CD4-positive, alpha-beta T cell (primary cell): ENCODE measurements around the gene DRC3. TPM values are rescaled to one million over a fixed set of nuclear protein-coding genes. Genes with fewer than 3 reads are reported as not detected.

ENCODE experiments used
- ATAC-seq: fragments of 200-7000 bp; cut with Tn5 transposase; one replicate; pipeline ENCODE4 v1.10.0; 2022; ENCODE audit warnings: mild to moderate bottlenecking; ENCODE audit not compliant: poor library complexity
- CTCF ChIA-PET: fragments of 350-600 bp; sonication (Branson Sonifier 250); formaldehyde crosslinking; loops from one replicate; lab custom pipeline; 2021; ENCODE audit warnings: antibody characterized with exemption, inconsistent platforms; lab: Charles Lee
- POLR2A ChIA-PET: fragments of 350-600 bp; sonication (Branson Sonifier 250); formaldehyde crosslinking; loops from one replicate; lab custom pipeline; 2021; ENCODE audit warnings: antibody characterized with exemption, inconsistent platforms; lab: Charles Lee
- DNase-seq, 14 experiments: peaks; one replicate each; pipeline ENCODE4 v3.0.0-alpha.2; 2013 to 2020; ENCODE audit warnings: mixed read lengths in 2 of 14
- H3K27ac ChIP-seq, 2 donors: one replicate each; pipeline versions ENCODE4 v1.5.1 to v1.7.0; 2013; ENCODE audit warnings: low read length in 2 of 2, low read depth in 1 of 2, mild to moderate bottlenecking in 1 of 2
- H3K27me3 ChIP-seq, 2 experiments: 1 replicate in 1 of 2; 2 replicates in 1 of 2; pipeline versions ENCODE4 v1.6.1 to v1.7.0; 2013; ENCODE audit warnings: low read length in 2 of 2, control low read depth in 1 of 2, mild to moderate bottlenecking in 1 of 2, moderate library complexity in 1 of 2; ENCODE audit not compliant: insufficient read depth in 2 of 2, control insufficient read depth in 1 of 2
- H3K36me3 ChIP-seq: one replicate; pipeline ENCODE4 v1.6.1; 2013; ENCODE audit warnings: low read length, control low read depth; ENCODE audit not compliant: insufficient read depth
- H3K4me1 ChIP-seq: one replicate; pipeline ENCODE4 v1.6.1; 2013; ENCODE audit warnings: low read length, control low read depth; ENCODE audit not compliant: insufficient read depth
- H3K4me3 ChIP-seq: one replicate; pipeline ENCODE4 v1.5.1; 2013; ENCODE audit warnings: mild to moderate bottlenecking, low read length, moderate library complexity
- H3K9me3 ChIP-seq, 2 experiments: 1 replicate in 1 of 2; 2 replicates in 1 of 2; pipeline versions ENCODE4 v1.6.1 to v1.7.0; 2013; ENCODE audit warnings: low read length in 2 of 2, mild to moderate bottlenecking in 2 of 2, control low read depth in 1 of 2, moderate library complexity in 1 of 2; ENCODE audit not compliant: control insufficient read depth in 1 of 2, insufficient read depth in 1 of 2
- H3K27ac Mint-ChIP-seq: one replicate; pipeline ENCODE4 v1.8.0; 2020; ENCODE audit warnings: mixed read lengths
- H3K27me3 Mint-ChIP-seq: one replicate; pipeline ENCODE4 v1.8.0; 2021; ENCODE audit warnings: mixed read lengths
- H3K36me3 Mint-ChIP-seq: one replicate; pipeline ENCODE4 v1.8.0; 2021; ENCODE audit warnings: low read depth, mixed read lengths
- H3K4me1 Mint-ChIP-seq: one replicate; pipeline ENCODE4 v1.8.0; 2021; ENCODE audit warnings: low read depth, mixed read lengths
- H3K4me3 Mint-ChIP-seq: one replicate; pipeline ENCODE4 v1.8.0; 2020; ENCODE audit warnings: mild to moderate bottlenecking, mixed read lengths
- H3K9me3 Mint-ChIP-seq: one replicate; pipeline ENCODE4 v1.8.0; 2020; ENCODE audit warnings: mixed read lengths
- CTCF ChIP-seq: fragments of 200-600 bp; IDR thresholded peaks from one replicate; pipeline ENCODE4 v1.8.0; 2022; ENCODE audit warnings: antibody characterized with exemption, mild to moderate bottlenecking
- intact Hi-C, 2 experiments: fragments of 100-400 bp; cut with DNase I in 1 of 2; cut with micrococcal nuclease in 1 of 2; formaldehyde crosslinking; loops; one replicate each; pipeline versions ENCODE4 v1.15.1 to v1.9.0; 2023 to 2025; cut with DNase I, micrococcal nuclease
- total RNA-seq, 174 experiments: library from RNA in 2 of 174; stranded (reverse) in 2 of 174; gene quantifications; one replicate each; pipeline ENCODE4 v1.2.3 and lab custom pipeline; 2021 to 2026

DRC3 gene
- total RNA-seq, 2 experiments from 2014 or later, result 0.11 TPM; not detected in 1

DNA sequence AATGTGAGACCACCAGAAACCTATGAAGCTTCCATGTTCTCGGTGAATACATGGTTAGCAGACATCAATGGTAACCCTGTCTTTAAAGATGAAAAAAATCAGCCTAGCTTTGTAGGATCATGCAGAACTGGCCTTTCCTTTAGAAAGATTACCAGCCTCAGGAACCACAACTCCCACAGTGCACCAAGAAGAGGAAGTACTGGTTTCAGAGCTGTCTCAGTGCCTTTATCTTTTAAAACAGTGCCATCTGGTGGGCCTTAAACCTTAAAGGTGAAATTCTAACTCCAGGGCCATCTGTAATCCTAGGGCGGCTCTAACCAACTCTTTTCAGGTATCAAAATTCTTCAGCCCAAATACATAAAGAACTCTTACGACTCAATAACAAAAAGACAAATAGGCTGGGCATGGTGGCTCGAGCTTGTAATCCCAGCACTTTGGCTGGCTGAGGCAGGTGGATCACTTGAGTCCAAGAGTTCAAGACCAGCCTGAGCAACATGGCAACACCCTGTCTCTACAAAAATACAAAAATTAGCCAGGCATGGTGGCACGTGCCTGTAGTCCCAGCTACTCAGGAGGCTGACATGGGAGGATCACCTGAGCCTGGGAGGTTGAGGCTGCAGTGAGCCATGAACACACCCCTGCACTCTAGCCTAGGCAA, 60.9 kb downstream of the DRC3 start:
- Mint-ChIP-seq H3K27me3 (no peaks in the 10 kb centered on the region), H3K4me1 (peaks cover 30% of the 10 kb centered on the region), H3K36me3 (peaks cover 2% of the 10 kb centered on the region), H3K9me3 (no peaks in the 10 kb centered on the region), H3K27ac (peak overlapping the region; percentile 60), H3K4me3 (peak overlapping the region; percentile 77)
- Histone ChIP-seq H3K27ac (no peak overlapping the region), H3K9me3 (no peaks in the 10 kb centered on the region), H3K4me3 (no peak overlapping the region), H3K27me3 (no peaks in the 10 kb centered on the region), H3K36me3 (no peaks in the 10 kb centered on the region), H3K4me1 (peaks cover 28% of the 10 kb centered on the region)
- ATAC-seq (peak; percentile 98), DNase-seq (peak in 11 of 14 experiments; percentile 11 to 87 (median 46))
- intact Hi-C loops, result loop anchor here (1.0 to 10.0 kb wide), 4 partner anchors 142 to 352 kb away; partner anchors contain the start of gene RAI1 (in 2 of the 2)
- ChIA-PET CTCF (interaction anchor here (1.0 to 2.0 kb wide), 7 partner anchors 9 to 769 kb away, joined by 3 to 13 read pairs (median 3); partner anchors contain the start of genes DRC3 and TOM1L2), POLR2A (interaction anchor here (0.9 to 1.7 kb wide), 6 partner anchors 9 to 351 kb away, joined by 3 to 10 read pairs (median 5); partner anchors contain the start of genes DRC3 and TOM1L2)
- TF ChIP-seq CTCF, result peak; percentile 69

GRCh38 chr17:18035704-18036103, 63.0 kb downstream of the DRC3 start:
- Histone ChIP-seq H3K4me1 (peaks cover 40% of the 10 kb centered on the region), H3K27me3 (no peaks in the 10 kb centered on the region), H3K36me3 (no peaks in the 10 kb centered on the region), H3K4me3 (no peak overlapping the region), H3K27ac (no peak overlapping the region), H3K9me3 (no peaks in the 10 kb centered on the region)
- Mint-ChIP-seq H3K9me3 (no peaks in the 10 kb centered on the region), H3K4me3 (peak overlapping the region; percentile 56), H3K27ac (no peak overlapping the region), H3K27me3 (no peaks in the 10 kb centered on the region), H3K36me3 (peaks cover 11% of the 10 kb centered on the region), H3K4me1 (peaks cover 47% of the 10 kb centered on the region)
- DNase-seq (no peak), ATAC-seq (no peak)
- ChIA-PET POLR2A (interaction anchor here (0.7 to 0.9 kb wide), 2 partner anchors 63 to 292 kb away, joined by 3 to 4 read pairs; partner anchors contain the start of genes DRC3 and TOM1L2), CTCF (no interaction called here)
- intact Hi-C loops, result loop anchor here (2.0 to 10.0 kb wide), 4 partner anchors 281 to 678 kb away; partner anchors contain the start of gene MED9 (in 1 of the 2)
- TF ChIP-seq CTCF, result no peak

DNA sequence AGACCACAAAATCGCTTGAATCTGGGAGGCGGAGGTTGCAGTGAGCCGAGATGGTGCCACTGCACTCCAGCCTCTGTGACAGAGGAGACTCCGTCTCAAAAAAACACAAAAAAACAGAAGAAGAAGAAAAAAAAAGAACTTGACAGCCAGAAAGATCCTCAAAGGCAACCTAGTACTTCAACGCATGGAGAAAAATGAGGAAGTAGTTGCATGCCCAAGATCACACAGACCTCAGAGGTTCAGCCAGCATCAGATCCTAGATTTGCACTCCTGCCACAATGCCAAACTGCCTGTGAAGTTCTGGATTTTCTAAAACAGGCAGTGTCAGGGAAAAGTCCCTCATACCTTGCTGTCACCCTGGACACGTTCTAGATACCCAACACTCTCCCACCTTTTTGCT, 64.8 kb downstream of the DRC3 start:
- H3K27me3 Mint-ChIP-seq, result no peaks in the 10 kb centered on the region
- H3K27ac Mint-ChIP-seq, result peak overlapping the region; percentile 91
- no peak for TF ChIP-seq CTCF
- H3K4me3 Mint-ChIP-seq, result peak overlapping the region; percentile 100
- POLR2A ChIA-PET, result interaction anchor here (2.8 kb wide), 1 partner anchor 65 kb away, joined by 8 read pairs; the partner anchor contains the start of genes DRC3 and TOM1L2
- Histone ChIP-seq H3K27ac (no peak overlapping the region), H3K9me3 (no peaks in the 10 kb centered on the region), H3K4me3 (no peak overlapping the region), H3K4me1 (peaks cover 43% of the 10 kb centered on the region), H3K27me3 (no peaks in the 10 kb centered on the region), H3K36me3 (no peaks in the 10 kb centered on the region)
- no peak for ATAC-seq
- peaks cover 62% of the 10 kb centered on the region for H3K4me1 Mint-ChIP-seq
- H3K36me3 Mint-ChIP-seq, result peaks cover 11% of the 10 kb centered on the region
- no peaks in the 10 kb centered on the region for H3K9me3 Mint-ChIP-seq
- CTCF ChIA-PET, result no interaction called here
- intact Hi-C loops, result loop anchor here (2.0 to 10.0 kb wide), 4 partner anchors 283 to 680 kb away; partner anchors contain the start of gene MED9 (in 1 of the 2)
- peak in 2 of 14 experiments; percentile 31 to 34 for DNase-seq
